Keratinocyte (primary cell): ENCODE results near the gene PRKCE. TPM values are rescaled to one million over a fixed set of nuclear protein-coding genes. Genes with fewer than 3 reads are reported as not detected.

Experiments
- DNase-seq: peaks from one replicate; pipeline ENCODE4 v3.0.0-alpha.2; 2011; ENCODE audit warnings: low read depth, missing footprints, low spot score
- FAIRE-seq: peaks from 2 replicates; lab custom pipeline; 2011; peaks lifted over from hg19 to GRCh38; lab: Jason Lieb, UNC
- H2AFZ ChIP-seq: 2 replicates; pipeline ENCODE4 v1.6.0; 2012; ENCODE audit warnings: low read length, control low read depth, inconsistent platforms; ENCODE audit not compliant: control insufficient read depth
- H3K27ac ChIP-seq: 2 replicates; pipeline ENCODE4 v1.5.1; 2011; ENCODE audit warnings: low read length; ENCODE audit not compliant: control insufficient read depth, insufficient read depth
- H3K27me3 ChIP-seq: 3 replicates; pipeline ENCODE4 v1.6.0; 2011; ENCODE audit warnings: low read length; ENCODE audit not compliant: control insufficient read depth, insufficient read depth; ENCODE audit errors: extremely low read depth
- H3K36me3 ChIP-seq, 2 experiments: 2 replicates in 1 of 2; 3 replicates in 1 of 2; pipeline ENCODE4 v1.5.1; 2011; ENCODE audit warnings: low read length in 2 of 2, mild to moderate bottlenecking in 1 of 2; ENCODE audit not compliant: control insufficient read depth in 2 of 2, insufficient read depth in 2 of 2; ENCODE audit errors: extremely low read depth in 1 of 2
- H3K4me1 ChIP-seq: 3 replicates; pipeline ENCODE4 v1.5.1; 2011; ENCODE audit warnings: low read length; ENCODE audit not compliant: control insufficient read depth, insufficient read depth; ENCODE audit errors: extremely low read depth
- H3K4me2 ChIP-seq: 3 replicates; pipeline ENCODE4 v1.6.0; 2011; ENCODE audit warnings: low read depth, low read length; ENCODE audit not compliant: control insufficient read depth, insufficient read depth; ENCODE audit errors: extremely low read depth
- H3K4me3 ChIP-seq, 3 experiments: fragments of 200-600 bp in 1 of 3; sonication (generic) in 1 of 3; 2 replicates in 2 of 3; 3 replicates in 1 of 3; pipeline ENCODE4 v1.5.1; 2011 to 2016; ENCODE audit warnings: low read length in 3 of 3, mild to moderate bottlenecking in 3 of 3, control low read depth in 2 of 3, inconsistent platforms in 1 of 3, low read depth in 1 of 3, mixed read lengths in 1 of 3, mixed run types in 1 of 3, moderate library complexity in 1 of 3; ENCODE audit not compliant: control insufficient read depth in 2 of 3, insufficient read depth in 2 of 3; ENCODE audit errors: extremely low read depth in 1 of 3
- H3K79me2 ChIP-seq: 2 replicates; pipeline ENCODE4 v1.6.0; 2012; ENCODE audit warnings: low read length; ENCODE audit not compliant: control insufficient read depth, insufficient read depth
- H3K9ac ChIP-seq: 3 replicates; pipeline ENCODE4 v1.6.0; 2011; ENCODE audit warnings: low read length; ENCODE audit not compliant: control insufficient read depth, insufficient read depth; ENCODE audit errors: extremely low read depth
- H3K9me1 ChIP-seq: 3 replicates; pipeline ENCODE4 v1.6.0; 2011; ENCODE audit warnings: low read length; ENCODE audit not compliant: control insufficient read depth, insufficient read depth; ENCODE audit errors: extremely low read depth
- H3K9me3 ChIP-seq: 2 replicates; pipeline ENCODE4 v1.5.1; 2012; ENCODE audit warnings: low read depth, low read length; ENCODE audit not compliant: control insufficient read depth
- H4K20me1 ChIP-seq: 3 replicates; pipeline ENCODE4 v1.6.0; 2011; ENCODE audit warnings: low read length; ENCODE audit not compliant: control insufficient read depth, insufficient read depth; ENCODE audit errors: extremely low read depth
- EZH2 ChIP-seq: IDR thresholded peaks from one replicate; pipeline ENCODE4 v1.6.1; 2012; ENCODE audit warnings: inconsistent platforms, mild to moderate bottlenecking, low read length, moderate library complexity
- dilution Hi-C: fragments of 300-500 bp; cut with MboI; formaldehyde crosslinking; loops from one replicate; pipeline ENCODE4 v1.7.0; 2020; ENCODE audit warnings: low sequenced_read_pairs; ENCODE audit not compliant: extremely low pct_ligation_motif_present
- polyA plus RNA-seq, 5 experiments: library from polyadenylated mRNA; depleted of rRNA in 3 of 5; stranded (reverse) in 3 of 5; stranded (forward) in 1 of 5; unstranded in 1 of 5; fragments of >200 nt; gene quantifications; 1 replicate in 1 of 5; 2 replicates in 3 of 5; 3 replicates in 1 of 5; pipeline versions ENCODE4 v1.2.1 to v1.2.3, GENCODE V29; 2011 to 2012; ENCODE audit warnings: missing spikeins in 2 of 5, low read depth in 1 of 5, low replicate concordance in 1 of 5
- TF ChIP-seq, protein P1 (sequence below), 3 experiments: IDR thresholded peaks in 1 of 3; conservative IDR thresholded peaks in 1 of 3; optimal IDR thresholded peaks in 1 of 3; 2 replicates in 2 of 3; 3 replicates in 1 of 3; pipeline versions ENCODE3 to v1.5.1; 2011; ENCODE audit warnings: low read length in 3 of 3, mild to moderate bottlenecking in 3 of 3, moderate library complexity in 2 of 3, control low read depth in 1 of 3, inconsistent platforms in 1 of 3; ENCODE audit not compliant: insufficient read depth in 2 of 3; ENCODE audit errors: extremely low read depth in 1 of 3

The PRKCE gene
- polyA plus RNA-seq, 1 donor (not counting 4 experiments of a cell fraction or from before 2014, with no cell fraction given), result 2.0 TPM

DNA sequence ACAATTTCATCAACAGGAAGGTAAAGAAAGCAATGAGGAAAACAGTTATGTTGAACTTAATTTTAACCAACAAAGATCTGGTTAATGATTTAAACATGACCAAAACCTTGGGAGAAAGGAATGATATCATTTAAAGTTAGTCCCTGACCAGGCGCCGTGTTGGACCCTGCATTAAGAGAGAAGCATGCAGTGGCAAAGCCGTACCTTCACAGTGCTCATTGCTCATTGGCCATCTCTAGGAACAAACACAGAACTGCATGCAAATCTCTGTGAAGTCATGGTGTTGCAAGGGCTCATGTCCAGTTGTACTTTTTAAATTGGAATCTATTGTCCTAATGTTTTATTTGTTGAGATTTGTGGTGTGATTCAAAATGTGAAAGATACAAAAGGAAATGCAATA, 28.4 kb upstream of the PRKCE start:
- H3K27me3 ChIP-seq, result no peaks in the 10 kb centered on the region
- H3K36me3 ChIP-seq, result no peaks in the 10 kb centered on the region
- H3K9ac ChIP-seq, result no peak overlapping the region
- dilution Hi-C loops, result no loop called here
- H3K4me2 ChIP-seq, result no peak overlapping the region
- H2AFZ ChIP-seq, result no peak overlapping the region
- no peaks in the 10 kb centered on the region for H3K9me3 ChIP-seq
- no peaks in the 10 kb centered on the region for H3K9me1 ChIP-seq
- H4K20me1 ChIP-seq, result no peaks in the 10 kb centered on the region
- H3K4me1 ChIP-seq, result no peaks in the 10 kb centered on the region
- DNase-seq, result no peak
- FAIRE-seq, result no peak
- no peak overlapping the region for H3K27ac ChIP-seq
- TF ChIP-seq EZH2, result no peak
- TF ChIP-seq, protein P1, sequence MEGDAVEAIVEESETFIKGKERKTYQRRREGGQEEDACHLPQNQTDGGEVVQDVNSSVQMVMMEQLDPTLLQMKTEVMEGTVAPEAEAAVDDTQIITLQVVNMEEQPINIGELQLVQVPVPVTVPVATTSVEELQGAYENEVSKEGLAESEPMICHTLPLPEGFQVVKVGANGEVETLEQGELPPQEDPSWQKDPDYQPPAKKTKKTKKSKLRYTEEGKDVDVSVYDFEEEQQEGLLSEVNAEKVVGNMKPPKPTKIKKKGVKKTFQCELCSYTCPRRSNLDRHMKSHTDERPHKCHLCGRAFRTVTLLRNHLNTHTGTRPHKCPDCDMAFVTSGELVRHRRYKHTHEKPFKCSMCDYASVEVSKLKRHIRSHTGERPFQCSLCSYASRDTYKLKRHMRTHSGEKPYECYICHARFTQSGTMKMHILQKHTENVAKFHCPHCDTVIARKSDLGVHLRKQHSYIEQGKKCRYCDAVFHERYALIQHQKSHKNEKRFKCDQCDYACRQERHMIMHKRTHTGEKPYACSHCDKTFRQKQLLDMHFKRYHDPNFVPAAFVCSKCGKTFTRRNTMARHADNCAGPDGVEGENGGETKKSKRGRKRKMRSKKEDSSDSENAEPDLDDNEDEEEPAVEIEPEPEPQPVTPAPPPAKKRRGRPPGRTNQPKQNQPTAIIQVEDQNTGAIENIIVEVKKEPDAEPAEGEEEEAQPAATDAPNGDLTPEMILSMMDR (optimal IDR thresholded peaks at IDR 0.05 in 1 of 3, IDR thresholded peaks at IDR 0.05 in 1 of 3, conservative IDR thresholded peaks at IDR 0.05 in 1 of 3; ENCODE audit: extremely low read depth in 1 of 3, insufficient read depth in 2 of 3, low read length in 3 of 3), result no peak
- H3K79me2 ChIP-seq, result no peaks in the 10 kb centered on the region
- H3K4me3 ChIP-seq, result no peak overlapping the region

DNA sequence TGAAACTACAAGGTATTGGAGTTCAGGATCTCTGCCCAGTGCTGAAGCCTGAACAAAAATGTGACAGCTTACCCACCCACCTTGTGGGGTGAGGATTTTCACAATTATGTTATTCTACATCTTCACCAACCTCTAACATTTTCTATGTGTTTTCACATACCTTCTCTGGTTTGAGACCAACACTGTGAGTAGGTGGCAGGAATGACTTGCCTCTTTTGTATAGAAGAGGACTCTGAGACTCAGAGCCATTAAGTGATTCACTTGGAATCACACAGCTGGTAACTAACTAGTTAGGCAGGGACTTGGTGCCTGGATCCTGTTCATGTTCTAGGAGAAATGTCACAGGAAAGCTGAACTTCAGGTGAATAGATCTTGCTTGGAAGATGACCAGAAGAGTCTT, 25.7 kb upstream of the PRKCE start:
- no peak overlapping the region for H3K27ac ChIP-seq
- H3K79me2 ChIP-seq, result no peaks in the 10 kb centered on the region
- no peaks in the 10 kb centered on the region for H3K9me1 ChIP-seq
- H4K20me1 ChIP-seq, result no peaks in the 10 kb centered on the region
- DNase-seq (no peak), FAIRE-seq (peak; percentile 62)
- no peak overlapping the region for H2AFZ ChIP-seq
- H3K27me3 ChIP-seq, result no peaks in the 10 kb centered on the region
- no peaks in the 10 kb centered on the region for H3K9me3 ChIP-seq
- H3K4me3 ChIP-seq, result no peak overlapping the region
- dilution Hi-C loops, result no loop called here
- no peak overlapping the region for H3K9ac ChIP-seq
- H3K4me2 ChIP-seq, result no peak overlapping the region
- H3K4me1 ChIP-seq, result no peaks in the 10 kb centered on the region
- no peak for TF ChIP-seq EZH2
- TF ChIP-seq, protein P1 (optimal IDR thresholded peaks at IDR 0.05 in 1 of 3, IDR thresholded peaks at IDR 0.05 in 1 of 3, conservative IDR thresholded peaks at IDR 0.05 in 1 of 3; ENCODE audit: extremely low read depth in 1 of 3, insufficient read depth in 2 of 3, low read length in 3 of 3), result no peak
- no peaks in the 10 kb centered on the region for H3K36me3 ChIP-seq
